Thymus (tissue), 11 donors: ENCODE results near the gene MRPL16. TPM values are rescaled to one million over a fixed set of nuclear protein-coding genes. Genes with fewer than 3 reads are reported as not detected.
"Not testable (repeated sequence)": the region's sequence is repeated elsewhere in the genome, so short reads cannot be mapped to it uniquely, and the experiment has no call there.

Source experiments
- DNase-seq, 9 donors: peaks; one replicate each; pipeline ENCODE4 v3.0.0-alpha.2; 2013; ENCODE audit warnings: low spot score in 9 of 9, low read depth in 6 of 9, missing footprints in 1 of 9
- H3K27ac ChIP-seq, 2 donors: one replicate each; pipeline ENCODE4 v1.5.1; 2013; ENCODE audit warnings: control low read depth in 1 of 2, low read depth in 1 of 2, low read length in 1 of 2, mild to moderate bottlenecking in 1 of 2, moderate library complexity in 1 of 2
- H3K27me3 ChIP-seq, 2 donors: one replicate each; pipeline ENCODE4 v1.5.1; 2013; ENCODE audit warnings: low read length in 1 of 2; ENCODE audit not compliant: control insufficient read depth in 2 of 2, insufficient read depth in 1 of 2
- H3K36me3 ChIP-seq, 2 donors: one replicate each; pipeline ENCODE4 v1.5.1; 2013; ENCODE audit warnings: low read length in 1 of 2, mild to moderate bottlenecking in 1 of 2, moderate library complexity in 1 of 2; ENCODE audit not compliant: control insufficient read depth in 2 of 2, insufficient read depth in 2 of 2
- H3K4me1 ChIP-seq, 2 donors: one replicate each; pipeline ENCODE4 v1.5.1; 2013; ENCODE audit warnings: low read length in 2 of 2; ENCODE audit not compliant: control insufficient read depth in 2 of 2, insufficient read depth in 2 of 2
- H3K4me3 ChIP-seq, 2 donors: one replicate each; pipeline ENCODE4 v1.5.1; 2013; ENCODE audit warnings: low read length in 2 of 2, control low read depth in 1 of 2, mild to moderate bottlenecking in 1 of 2
- H3K9me3 ChIP-seq, 2 donors: one replicate each; pipeline ENCODE4 v1.5.1; 2013; ENCODE audit warnings: low read length in 1 of 2, mild to moderate bottlenecking in 1 of 2; ENCODE audit not compliant: control insufficient read depth in 2 of 2, insufficient read depth in 1 of 2
- WGBS: extraction: QIAGEN DNeasy Blood & Tissue Kit; methylation state at CpG from one replicate; pipeline ENCODE4 v1.1.7; 2013; 5-methylcytosine and 5-hydroxymethylcytosine counted together
- polyA plus RNA-seq: library from polyadenylated mRNA; stranded (reverse); fragments of 200-250 nt; gene quantifications from one replicate; pipeline ENCODE4 v1.2.3, GENCODE V29; 2013
- total RNA-seq: library from RNA; stranded (reverse); fragments of 120-200 nt; gene quantifications from one replicate; pipeline ENCODE4 v1.2.4, GENCODE V29; 2013
- donor health status: healthy.

Gene MRPL16
- total and polyA plus RNA-seq, 2 donors = 58.1 to 67.7 TPM

GRCh38 chr11:59785818-59786217 is 24.8 kb downstream of the MRPL16 start:
- DNase-seq = no peak
- Histone ChIP-seq H3K27ac (no peak overlapping the region), H3K4me1 (no peaks in the 10 kb centered on the region), H3K9me3 (no peaks in the 10 kb centered on the region), H3K36me3 (no peaks in the 10 kb centered on the region), H3K27me3 (no peaks in the 10 kb centered on the region), H3K4me3 (no peak overlapping the region)
- 96% methylated on average over 4 of the region's 4 CpGs for WGBS

- H3K36me3 ChIP-seq, H3K9me3 ChIP-seq, H3K4me1 ChIP-seq, DNase-seq, H3K4me3 ChIP-seq, H3K27me3 ChIP-seq, H3K27ac ChIP-seq: not testable (repeated sequence)
- 97% methylated on average over 5 of the region's 5 CpGs for WGBS
Measured at GRCh38 chr11:59784441-59784840, 26.1 kb downstream of the MRPL16 start.

- Histone ChIP-seq H3K27me3 (no peaks in the 10 kb centered on the region), H3K27ac (no peak overlapping the region), H3K36me3 (no peaks in the 10 kb centered on the region), H3K9me3 (no peaks in the 10 kb centered on the region), H3K4me3 (no peak overlapping the region), H3K4me1 (no peaks in the 10 kb centered on the region)
- 73% methylated on average over 4 of the region's 4 CpGs for WGBS
- DNase-seq = no peak
Measured at GRCh38 chr11:59783632-59784090, 26.9 kb downstream of the MRPL16 start.

GRCh38 chr11:59782080-59782479 is 28.5 kb downstream of the MRPL16 start:
- no peak for DNase-seq
- H3K9me3 ChIP-seq = no peaks in the 10 kb centered on the region
- no peak overlapping the region for H3K27ac ChIP-seq
- no peak overlapping the region for H3K4me3 ChIP-seq
- no peaks in the 10 kb centered on the region for H3K4me1 ChIP-seq
- H3K27me3 ChIP-seq = no peaks in the 10 kb centered on the region
- 92% methylated on average over 2 of the region's 2 CpGs for WGBS
- no peaks in the 10 kb centered on the region for H3K36me3 ChIP-seq

- no peaks in the 10 kb centered on the region for H3K4me1 ChIP-seq
- no peak for DNase-seq
- no peak overlapping the region for H3K4me3 ChIP-seq
- no peak overlapping the region for H3K27ac ChIP-seq
- no peaks in the 10 kb centered on the region for H3K27me3 ChIP-seq
- no peaks in the 10 kb centered on the region for H3K36me3 ChIP-seq
- H3K9me3 ChIP-seq = no peaks in the 10 kb centered on the region
- WGBS = 85% methylated on average over 1 of the region's 1 CpG
Measured at GRCh38 chr11:59779487-59779886, 31.1 kb downstream of the MRPL16 start.

- Histone ChIP-seq H3K9me3 (no peaks in the 10 kb centered on the region), H3K27ac (no peak overlapping the region), H3K27me3 (no peaks in the 10 kb centered on the region), H3K4me1 (no peaks in the 10 kb centered on the region), H3K4me3 (no peak overlapping the region), H3K36me3 (no peaks in the 10 kb centered on the region)
- DNase-seq = no peak
- WGBS = 97% methylated on average over 2 of the region's 2 CpGs
Measured at GRCh38 chr11:59778122-59778521, 32.5 kb downstream of the MRPL16 start.

GRCh38 chr11:59777104-59777503 is 33.5 kb downstream of the MRPL16 start:
- H3K9me3 ChIP-seq = no peaks in the 10 kb centered on the region
- H3K36me3 ChIP-seq = no peaks in the 10 kb centered on the region
- H3K27ac ChIP-seq = no peak overlapping the region
- H3K4me3 ChIP-seq = no peak overlapping the region
- H3K27me3 ChIP-seq = no peaks in the 10 kb centered on the region
- peaks cover 0 to 5% of the 10 kb centered on the region in 2 donors for H3K4me1 ChIP-seq
- DNase-seq = no peak
- WGBS = 94% methylated on average over 5 of the region's 5 CpGs

GRCh38 chr11:59776210-59777066 is 34.1 kb downstream of the MRPL16 start:
- Histone ChIP-seq H3K4me3 (no peak overlapping the region), H3K4me1 (peaks cover 0 to 11% of the 10 kb centered on the region in 2 donors), H3K27ac (no peak overlapping the region), H3K9me3 (no peaks in the 10 kb centered on the region), H3K36me3 (no peaks in the 10 kb centered on the region), H3K27me3 (no peaks in the 10 kb centered on the region)
- DNase-seq = no peak
- WGBS = 97% methylated on average over 5 of the region's 5 CpGs

- H3K27ac ChIP-seq = peak overlapping the region in 1 of 2 donors; percentile 59
- H3K4me3 ChIP-seq = no peak overlapping the region
- peaks cover 0 to 12% of the 10 kb centered on the region in 2 donors for H3K4me1 ChIP-seq
- no peaks in the 10 kb centered on the region for H3K9me3 ChIP-seq
- DNase-seq = peak in 3 of 9 donors; percentile 17 to 55 (median 24)
- WGBS = 67% methylated on average over 5 of the region's 5 CpGs
- no peaks in the 10 kb centered on the region for H3K36me3 ChIP-seq
- H3K27me3 ChIP-seq = no peaks in the 10 kb centered on the region
Measured at GRCh38 chr11:59773083-59773440, 37.5 kb downstream of the MRPL16 start.
